Dedifferentiated amniotic fluid mesenchymal stem cell (primary cell): ENCODE results near the gene BLTP3B.

Source experiments
- DNase-seq: peaks from one replicate; pipeline ENCODE4 v3.0.0-alpha.2; 2016; ENCODE audit errors: extremely low spot score

The BLTP3B gene

DNA sequence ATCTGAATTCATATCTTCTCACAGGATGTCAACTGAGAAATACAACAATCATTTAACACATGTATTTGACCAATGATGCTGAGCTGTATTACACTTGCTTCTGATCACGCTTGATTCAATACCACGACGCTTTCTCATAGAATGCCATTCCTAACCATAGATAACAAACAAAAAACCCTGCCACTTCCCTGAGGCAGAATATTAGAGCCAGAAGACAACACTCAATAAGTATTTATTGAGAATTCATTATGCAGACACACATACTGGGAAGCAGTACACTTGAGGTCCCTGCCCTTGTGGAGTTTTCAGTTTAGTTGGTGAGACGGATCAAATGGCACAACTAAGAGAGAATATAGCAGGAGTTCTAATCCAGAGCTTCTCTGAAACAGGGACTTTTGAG is 32.4 kb downstream of the BLTP3B start:
- no peak for DNase-seq

DNA sequence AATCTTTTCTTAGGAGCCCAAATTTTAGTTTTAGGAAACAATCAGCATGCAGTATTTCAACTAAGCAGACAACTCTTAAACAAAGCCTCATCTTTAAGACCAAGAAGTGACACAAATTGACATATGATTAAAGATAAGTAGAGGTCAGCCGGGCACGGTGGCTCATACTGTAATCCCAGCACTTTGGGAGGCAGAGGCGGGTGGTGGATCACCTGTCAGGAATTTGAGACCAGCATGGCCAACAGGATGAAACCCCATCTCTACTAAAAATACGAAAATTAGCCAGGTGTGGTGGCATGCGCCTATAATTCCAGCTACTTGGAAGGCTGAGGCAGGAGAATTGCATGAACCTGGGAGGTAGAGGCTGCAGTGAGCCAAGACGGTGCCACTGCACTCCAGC is 35.8 kb downstream of the BLTP3B start:
- DNase-seq: no peak

DNA sequence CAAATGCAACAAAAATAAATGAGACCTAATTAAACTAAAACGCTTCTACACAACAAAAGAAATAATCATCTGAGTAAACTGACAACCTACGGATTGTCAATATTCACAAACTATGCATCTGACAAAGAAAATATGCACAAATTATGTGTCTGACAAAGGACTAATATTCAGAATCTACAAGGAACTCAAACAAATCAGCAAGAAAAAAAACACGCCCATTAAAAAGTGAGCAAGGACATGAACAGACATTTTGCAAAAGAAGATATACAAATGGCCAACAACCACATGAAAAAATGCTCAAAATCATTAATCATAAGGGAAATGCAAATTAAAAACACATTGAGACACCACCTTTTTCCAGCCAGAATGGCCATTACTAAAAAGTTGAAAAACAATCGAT is 37.0 kb downstream of the BLTP3B start:
- DNase-seq: no peak

DNA sequence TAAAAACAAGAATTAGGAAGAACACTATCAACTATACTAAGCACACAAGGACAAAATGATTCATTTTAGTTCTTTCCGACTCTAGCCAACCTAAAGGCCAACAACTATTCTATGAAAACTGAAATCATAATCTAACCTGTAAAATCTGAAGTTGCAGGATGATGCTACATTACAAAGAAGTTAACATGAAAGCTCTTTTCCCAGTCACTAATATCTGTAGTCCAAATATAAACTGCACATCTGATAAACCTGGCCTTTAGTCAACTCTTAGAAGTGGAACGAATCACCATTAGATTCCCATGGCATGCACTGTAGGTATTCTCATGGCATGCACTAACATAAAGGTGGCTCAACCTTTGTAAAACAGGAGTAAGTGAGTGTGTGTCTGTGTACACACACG is 41.7 kb downstream of the BLTP3B start:
- DNase-seq: no peak
